Medulla oblongata (tissue), 1 donor: ENCODE data around the gene RHBDD2.
"Not testable (repeated sequence)": the region's sequence is repeated elsewhere in the genome, so short reads cannot be mapped to it uniquely, and the experiment has no call there.

ENCODE experiments used
- DNase-seq: peaks from one replicate; pipeline ENCODE4 v3.0.0-alpha.2; 2015; ENCODE audit errors: extremely low spot score

RHBDD2 gene

GRCh38 chr7:75889223-75889825, 10.5 kb downstream of the RHBDD2 start:
- DNase-seq = no peak

GRCh38 chr7:75889826-75890225, 11.0 kb downstream of the RHBDD2 start:
- DNase-seq = no peak

- DNase-seq = not testable (repeated sequence)
Measured at GRCh38 chr7:75891237-75891636, 12.4 kb downstream of the RHBDD2 start.

GRCh38 chr7:75891815-75892411, 13.1 kb downstream of the RHBDD2 start:
- DNase-seq = no peak

GRCh38 chr7:75892634-75893272, 13.9 kb downstream of the RHBDD2 start:
- no peak for DNase-seq

GRCh38 chr7:75896803-75897327, 18.0 kb downstream of the RHBDD2 start:
- no peak for DNase-seq

GRCh38 chr7:75900617-75901315, 21.9 kb downstream of the RHBDD2 start:
- no peak for DNase-seq

GRCh38 chr7:75905785-75906604, 27.2 kb downstream of the RHBDD2 start:
- peak; percentile 86 for DNase-seq

- no peak for DNase-seq
Measured at GRCh38 chr7:75906991-75907667, 28.3 kb downstream of the RHBDD2 start.

GRCh38 chr7:75907668-75908039, 28.8 kb downstream of the RHBDD2 start:
- DNase-seq = not testable (repeated sequence)

GRCh38 chr7:75909521-75910132, 30.8 kb downstream of the RHBDD2 start:
- DNase-seq = no peak

GRCh38 chr7:75911186-75911585, 32.4 kb downstream of the RHBDD2 start:
- not testable (repeated sequence) for DNase-seq

GRCh38 chr7:75913437-75913836, 34.6 kb downstream of the RHBDD2 start:
- DNase-seq = no peak

- DNase-seq = no peak
Measured at GRCh38 chr7:75914169-75914654, 35.4 kb downstream of the RHBDD2 start.

GRCh38 chr7:75914655-75915415, 36.0 kb downstream of the RHBDD2 start, which contains the start of gene POR:
Gene POR, plus strand, starts transcription at chr7:75915155. Its CDS starts 38,847 bp downstream, at chr7:75954002.
- peak; percentile 97 for DNase-seq

GRCh38 chr7:75915416-75916156, 36.8 kb downstream of the RHBDD2 start:
- DNase-seq = peak; percentile 28

- DNase-seq = peak; percentile 16
Measured at GRCh38 chr7:75916259-75916658, 37.4 kb downstream of the RHBDD2 start.
